CD4-positive, alpha-beta T cell treated with Interleukin-21 for 1 hour (primary cell): ENCODE data around the gene PPT1.
A peak's percentile ranks its signal among the peaks of the same experiment; 100 is the strongest.

Source experiments
- DNase-seq: peaks from one replicate; pipeline ENCODE4 v3.0.0-alpha.2; 2020

Gene PPT1

GRCh38 chr1:40092241-40092640 is 4.8 kb downstream of the PPT1 start:
- no peak for DNase-seq

GRCh38 chr1:40090652-40091355 is 6.2 kb downstream of the PPT1 start:
- no peak for DNase-seq

DNA sequence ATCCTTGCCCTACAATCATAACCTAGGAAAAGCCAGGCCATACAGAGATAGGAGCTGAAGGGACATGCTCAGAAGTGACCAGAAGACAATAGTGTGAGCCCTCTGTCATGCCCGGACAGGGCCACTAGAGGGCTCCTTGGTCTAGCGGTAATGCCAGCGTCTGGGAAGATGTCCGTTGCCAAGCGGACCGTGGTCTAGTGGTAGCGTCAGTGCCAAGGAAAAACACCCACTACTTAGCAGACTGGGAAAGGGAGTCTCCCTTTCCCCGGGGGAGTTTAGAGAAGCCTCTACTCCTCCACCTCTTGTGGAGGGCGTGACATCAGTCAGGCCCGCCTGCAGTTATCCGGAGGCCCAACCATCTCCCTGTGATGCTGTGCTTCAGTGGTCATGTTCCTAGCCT is 12.3 kb downstream of the PPT1 start:
- DNase-seq: peak; percentile 47

GRCh38 chr1:40081871-40082270 is 15.2 kb downstream of the PPT1 start:
- DNase-seq: no peak

DNA sequence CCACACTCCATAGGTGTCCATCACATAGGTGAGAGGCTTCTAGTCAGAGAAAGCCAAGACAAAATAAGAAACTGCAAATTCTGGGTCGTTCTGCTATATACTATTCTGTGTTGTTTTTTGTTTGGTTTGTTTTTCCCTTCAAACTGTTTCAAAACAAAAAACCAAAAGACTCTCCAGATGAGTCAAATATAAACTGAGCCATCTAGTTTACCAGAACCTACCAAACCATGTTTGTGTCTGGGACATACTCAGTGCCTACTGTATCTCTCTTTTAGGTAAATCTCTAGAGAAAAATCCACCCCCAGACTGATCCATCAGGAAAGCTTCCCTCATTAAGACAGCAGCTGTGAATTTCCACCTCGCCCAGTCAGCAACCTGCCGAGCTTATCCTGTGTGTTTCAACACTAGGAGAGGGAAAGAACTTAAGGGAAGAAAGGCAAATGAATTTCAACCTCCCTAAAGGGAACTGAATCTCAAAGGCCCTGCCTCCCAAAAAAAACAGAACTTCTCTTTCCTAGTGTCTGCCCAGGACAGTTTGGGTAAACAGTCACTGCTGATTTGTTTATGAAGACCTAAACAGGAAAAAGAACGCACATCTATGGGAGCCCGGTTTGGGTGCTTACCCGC is 17.2 kb downstream of the PPT1 start:
- no peak for DNase-seq

DNA sequence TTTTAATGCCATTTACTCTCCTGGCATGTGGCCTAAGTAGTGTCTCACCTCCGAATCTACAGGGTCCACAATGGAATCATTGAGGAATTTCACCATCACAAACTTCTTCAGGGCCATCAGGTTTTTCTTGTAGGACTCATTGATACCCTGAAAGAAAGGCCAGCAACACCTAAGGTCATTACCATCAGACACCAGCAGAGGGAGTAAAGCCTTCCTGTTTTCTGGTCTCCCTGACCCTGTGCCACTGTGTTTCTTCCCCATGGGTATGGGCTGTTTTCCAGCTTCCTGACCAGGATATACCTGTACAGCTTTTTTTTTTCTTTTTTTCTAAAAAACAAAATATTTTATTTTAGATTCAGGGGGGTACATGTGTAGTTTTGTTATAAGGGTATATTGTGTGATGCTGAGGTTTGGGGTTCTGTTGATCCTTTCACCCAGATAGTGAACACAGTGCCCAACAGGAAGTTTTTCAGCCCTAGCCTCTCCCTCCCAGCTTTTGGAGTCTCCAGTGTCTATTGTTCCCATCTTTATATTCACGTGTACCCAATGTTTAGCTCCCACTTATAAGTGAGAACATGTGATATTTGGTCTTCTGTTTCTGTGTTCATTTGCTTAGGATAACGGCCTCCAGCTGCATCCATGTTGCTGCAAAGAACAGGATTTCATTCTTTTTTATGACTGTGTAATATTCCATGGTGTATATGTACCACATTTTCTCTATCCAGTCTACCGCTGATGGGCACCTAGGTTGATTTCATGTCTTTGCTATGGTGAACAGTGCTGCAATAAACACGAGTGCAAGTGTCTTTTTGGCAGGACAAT is 18.3 kb downstream of the PPT1 start:
- DNase-seq: peak; percentile 70

DNA sequence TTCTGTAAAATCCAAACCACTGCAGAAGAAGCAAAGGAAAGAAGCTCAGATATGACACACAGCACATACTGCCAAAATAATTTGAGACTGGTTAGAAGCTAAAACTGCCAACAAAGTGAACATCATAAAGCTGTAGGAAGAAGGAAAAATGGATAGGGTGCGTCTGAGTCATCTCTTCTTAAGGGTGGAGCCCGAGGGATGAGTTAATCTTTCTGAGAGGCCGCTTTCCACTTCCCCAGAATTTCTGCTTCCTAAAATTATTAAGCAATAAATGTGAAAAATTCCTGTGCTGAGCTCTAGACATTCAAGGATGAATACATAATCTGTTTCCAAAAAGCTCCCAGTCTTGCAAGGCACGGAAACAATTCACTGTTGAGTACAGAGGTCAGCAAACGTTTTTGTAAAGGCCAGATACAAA is 20.1 kb downstream of the PPT1 start:
- no peak for DNase-seq

GRCh38 chr1:40075266-40075665 is 21.8 kb downstream of the PPT1 start:
- DNase-seq: no peak

GRCh38 chr1:40073062-40073461 is 24.0 kb downstream of the PPT1 start:
- DNase-seq: no peak

DNA sequence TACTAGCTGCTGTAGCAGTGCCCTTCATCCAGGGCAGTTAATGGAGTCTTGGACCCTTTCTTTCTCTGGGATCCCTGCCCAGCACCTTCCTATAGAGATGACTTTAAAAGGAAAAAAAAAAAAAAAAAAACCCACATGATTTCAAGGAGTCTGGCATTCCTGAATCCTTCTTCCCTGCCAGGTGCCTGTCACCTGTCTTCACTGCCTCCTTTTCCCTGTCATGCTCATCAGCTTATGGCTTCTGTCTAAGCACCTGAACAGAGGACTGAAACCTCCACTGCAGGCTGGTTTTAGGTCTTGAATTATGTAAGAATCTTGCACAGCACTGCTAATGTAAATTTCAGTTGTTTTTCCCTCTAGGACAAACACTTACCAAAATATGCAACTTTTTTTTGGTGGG is 24.9 kb downstream of the PPT1 start:
- no peak for DNase-seq

DNA sequence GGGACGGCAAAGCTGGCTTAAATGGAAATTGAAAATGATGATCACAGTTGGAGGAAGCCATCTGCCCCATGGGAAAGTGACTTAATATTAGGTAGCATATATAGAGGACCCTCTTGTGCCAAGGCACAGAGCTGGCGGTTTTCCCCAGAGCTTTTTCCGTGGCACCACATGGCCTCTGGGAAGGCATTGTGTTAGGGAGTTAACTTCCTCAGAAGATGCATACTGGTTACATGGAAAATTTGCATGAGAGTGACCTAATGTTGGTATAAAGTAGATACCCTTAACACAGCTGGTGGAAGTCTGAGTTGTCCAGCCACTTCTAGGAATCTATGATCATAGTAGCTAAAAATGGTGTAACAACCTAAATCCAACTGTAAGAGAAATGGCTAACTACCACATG is 29.2 kb downstream of the PPT1 start:
- DNase-seq: no peak

GRCh38 chr1:40067023-40067422 is 30.0 kb downstream of the PPT1 start:
- no peak for DNase-seq

DNA sequence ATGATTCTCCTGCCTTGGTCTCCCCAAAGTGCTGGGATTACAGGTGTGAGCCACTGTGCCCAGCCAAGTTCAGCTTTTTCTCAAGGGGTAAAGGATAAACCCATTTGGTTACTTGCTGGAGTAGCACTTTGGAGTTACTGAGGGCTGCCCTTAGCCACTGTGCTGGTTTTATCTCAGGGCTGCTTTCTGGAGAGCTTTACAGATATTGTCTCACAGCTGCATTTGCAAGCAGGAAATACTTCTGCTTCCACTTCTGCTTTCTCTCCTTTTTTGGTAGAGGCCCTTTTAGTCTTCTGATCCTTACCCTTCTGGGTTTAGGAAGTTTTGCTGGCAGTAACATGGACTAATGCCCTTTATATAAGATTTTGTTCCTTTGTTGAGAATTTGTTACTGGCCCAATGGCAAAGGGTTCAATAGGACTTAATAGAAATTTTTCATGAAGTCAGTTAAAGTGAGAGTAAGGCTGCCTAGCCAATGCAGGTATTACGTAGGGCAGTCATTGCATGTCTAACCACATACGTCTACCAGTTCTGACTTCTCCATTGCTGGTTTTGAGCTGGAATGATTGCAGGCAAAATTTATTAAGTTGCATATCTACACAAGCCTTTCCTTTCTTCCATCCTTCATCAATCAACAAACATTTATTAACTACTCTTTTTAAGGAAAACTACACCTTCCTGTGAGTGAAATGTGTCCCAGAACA is 32.1 kb downstream of the PPT1 start:
- DNase-seq: no peak

GRCh38 chr1:40059960-40060750 is 36.9 kb downstream of the PPT1 start:
- peak; percentile 34 for DNase-seq

- peak; percentile 48 for DNase-seq
Measured at GRCh38 chr1:40059338-40059959, 37.6 kb downstream of the PPT1 start.

- no peak for DNase-seq
Measured at GRCh38 chr1:40058453-40059337, 38.4 kb downstream of the PPT1 start.

DNA sequence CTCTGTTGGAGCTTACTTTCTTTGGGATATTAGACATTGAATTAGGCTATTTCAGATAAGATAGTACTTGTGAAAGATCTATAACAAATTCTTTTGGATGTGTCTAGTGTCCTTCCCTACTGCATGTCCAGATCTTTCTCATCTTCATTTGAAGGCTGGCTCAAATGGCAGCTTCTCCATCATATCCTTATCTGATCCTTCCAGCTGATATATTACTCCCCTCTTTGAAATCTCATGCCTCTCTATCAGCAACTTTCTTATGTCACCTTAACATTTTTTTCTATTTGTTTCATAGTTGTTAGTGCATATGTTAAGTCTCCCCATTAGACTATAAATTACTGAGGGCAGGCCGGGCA is 39.0 kb downstream of the PPT1 start:
- DNase-seq: no peak

DNA sequence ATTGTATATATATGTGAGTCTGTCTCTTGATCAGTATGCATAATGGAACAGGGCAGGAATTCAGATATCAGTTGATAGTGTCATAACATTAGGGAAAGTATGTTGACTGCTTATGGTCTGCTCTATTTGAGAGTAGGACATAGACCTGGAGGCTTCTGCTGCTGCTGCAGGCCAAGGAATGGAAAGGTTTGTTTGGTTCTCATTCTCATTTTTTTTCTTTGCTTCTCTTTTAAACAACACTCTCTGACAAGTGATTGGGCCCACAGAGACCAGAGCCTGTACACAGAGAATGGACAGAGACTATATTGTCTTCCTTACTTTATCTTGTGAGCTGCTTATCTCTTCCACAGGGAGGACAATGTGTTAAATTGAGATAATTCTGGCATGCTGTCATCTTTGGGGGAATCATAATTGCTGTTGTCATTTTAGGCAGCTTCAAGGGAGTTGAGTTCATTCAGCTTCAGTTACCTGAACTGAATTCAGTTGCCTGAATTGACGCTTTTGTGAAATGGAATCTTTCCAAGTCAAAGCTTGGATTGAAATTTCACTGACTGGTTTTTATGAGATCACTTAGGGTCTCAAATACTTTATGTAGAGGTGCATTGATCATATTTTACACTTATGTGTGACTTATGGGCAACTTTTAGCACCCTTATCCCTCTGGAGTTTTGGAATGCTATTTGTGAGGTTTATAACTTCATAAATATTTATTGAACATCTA is 39.6 kb downstream of the PPT1 start:
- DNase-seq: no peak

GRCh38 chr1:40056519-40057309 is 40.3 kb downstream of the PPT1 start:
- DNase-seq: no peak
